GM21423 (cell line): ENCODE measurements around the gene ATP5PO.

ENCODE experiments used
- ATAC-seq: cut with Tn5 transposase; IDR thresholded peaks from one replicate; pipeline ENCODE4 v1.9.1; 2021; ENCODE audit warnings: mild to moderate bottlenecking, moderate library complexity; ENCODE audit not compliant: unreplicated experiment

Gene ATP5PO, protein sequence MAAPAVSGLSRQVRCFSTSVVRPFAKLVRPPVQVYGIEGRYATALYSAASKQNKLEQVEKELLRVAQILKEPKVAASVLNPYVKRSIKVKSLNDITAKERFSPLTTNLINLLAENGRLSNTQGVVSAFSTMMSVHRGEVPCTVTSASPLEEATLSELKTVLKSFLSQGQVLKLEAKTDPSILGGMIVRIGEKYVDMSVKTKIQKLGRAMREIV

DNA sequence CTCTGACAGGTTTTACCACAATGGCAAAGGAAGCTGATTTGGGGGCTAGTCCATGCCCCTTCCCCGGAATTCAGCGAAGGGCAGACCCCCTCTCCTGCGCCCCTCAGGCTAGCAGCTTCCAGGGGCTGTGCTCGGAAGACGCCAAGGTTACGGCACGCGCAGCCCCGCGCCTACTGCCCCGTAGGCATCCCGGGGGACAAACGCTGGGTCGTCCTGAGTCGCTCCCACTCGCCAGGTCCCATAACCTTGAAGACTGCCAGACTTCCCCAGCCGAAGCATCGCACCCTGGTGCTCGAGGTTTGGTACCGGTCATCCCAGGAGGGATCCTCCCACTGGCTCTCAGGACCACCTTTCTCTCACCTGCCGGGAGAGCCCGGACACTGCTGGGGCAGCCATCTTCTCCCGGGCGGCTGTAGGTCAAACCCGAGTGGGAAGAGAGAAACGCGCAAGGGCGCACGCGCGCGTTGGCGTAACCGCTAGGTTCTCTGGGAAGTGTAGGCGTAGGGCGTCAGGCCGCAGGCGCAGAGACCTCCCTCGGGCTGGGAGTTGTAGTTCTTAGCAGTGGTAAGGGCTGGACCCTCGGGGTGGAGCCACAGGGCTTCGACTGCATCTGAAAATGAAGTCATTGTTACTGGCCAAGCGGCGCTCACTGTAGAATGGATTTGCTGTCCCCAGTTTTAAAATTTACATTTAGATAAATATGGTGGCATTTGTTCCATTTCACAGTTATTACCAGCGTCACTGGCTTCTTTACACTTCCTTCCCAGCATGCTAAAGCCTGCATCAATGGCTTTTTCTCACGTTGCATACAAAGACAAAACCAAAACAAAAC, at the start of gene ATP5PO:
Gene ATP5PO, minus strand, starts transcription at position 437 of the 832 bp plus-strand sequence. Its CDS starts 41 bp downstream, at position 396.
- peak; percentile 100 for ATAC-seq

DNA sequence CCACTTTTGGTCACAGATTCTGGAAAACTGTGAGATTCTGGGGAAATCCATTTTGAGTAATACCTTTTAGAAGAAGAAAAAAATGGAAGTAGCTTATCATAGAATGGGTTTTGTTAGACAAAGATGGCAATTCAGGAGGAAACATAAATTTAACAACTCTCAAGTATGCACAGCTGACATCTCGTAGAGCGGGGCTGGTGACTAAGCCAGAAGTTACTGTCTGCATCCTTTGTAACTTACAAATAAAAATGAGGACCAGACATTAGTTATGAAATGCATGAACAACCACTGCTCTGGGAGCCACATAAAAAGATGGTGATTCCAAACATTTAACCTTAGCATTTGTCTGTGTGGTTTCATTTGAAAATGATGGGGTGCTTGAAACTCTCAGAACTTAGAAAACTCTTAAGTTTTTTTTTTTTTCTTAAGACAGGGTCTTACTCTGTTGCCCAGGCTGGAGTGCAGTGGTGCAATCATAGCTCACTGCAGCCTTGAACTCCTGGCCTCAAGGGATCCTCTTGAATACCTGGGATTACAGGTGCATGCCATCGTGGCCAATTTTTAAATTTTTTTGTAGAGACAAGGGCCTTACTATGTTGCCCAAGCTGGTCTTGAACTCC, 49.2 kb upstream of the ATP5PO start:
- no peak for ATAC-seq

DNA sequence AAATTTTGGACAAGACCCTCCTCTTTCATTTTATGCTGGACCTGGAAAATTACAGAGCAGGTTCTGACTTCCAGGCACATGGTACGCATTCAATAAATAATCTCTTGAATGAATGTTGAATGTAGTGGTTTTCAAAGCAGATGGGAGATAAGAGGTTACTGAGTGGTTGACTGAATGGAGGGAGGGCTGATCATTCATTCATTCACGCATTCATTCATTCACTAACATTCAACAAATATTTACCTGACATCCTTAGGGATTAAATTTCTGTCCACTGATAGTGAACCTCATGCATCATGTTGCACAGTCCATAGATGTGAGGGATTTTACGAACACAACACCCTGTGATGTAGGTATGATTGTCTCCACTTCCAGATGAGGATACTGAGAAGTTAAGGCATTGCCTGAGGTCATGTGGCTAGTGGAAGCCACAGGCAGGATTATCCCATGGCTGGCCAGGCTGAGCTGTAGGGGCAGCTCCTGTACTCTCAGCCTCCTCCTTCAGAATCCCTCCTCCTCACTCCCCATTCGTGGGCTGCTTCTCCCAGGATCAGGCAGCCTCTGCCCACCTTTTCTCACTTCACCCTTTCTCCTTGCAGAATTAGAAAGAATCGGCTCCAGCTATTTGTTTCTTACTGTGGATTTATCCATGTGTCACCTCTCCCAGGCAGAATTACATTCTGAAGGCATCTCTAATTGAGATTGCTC, 48.4 kb upstream of the ATP5PO start:
- no peak for ATAC-seq

DNA sequence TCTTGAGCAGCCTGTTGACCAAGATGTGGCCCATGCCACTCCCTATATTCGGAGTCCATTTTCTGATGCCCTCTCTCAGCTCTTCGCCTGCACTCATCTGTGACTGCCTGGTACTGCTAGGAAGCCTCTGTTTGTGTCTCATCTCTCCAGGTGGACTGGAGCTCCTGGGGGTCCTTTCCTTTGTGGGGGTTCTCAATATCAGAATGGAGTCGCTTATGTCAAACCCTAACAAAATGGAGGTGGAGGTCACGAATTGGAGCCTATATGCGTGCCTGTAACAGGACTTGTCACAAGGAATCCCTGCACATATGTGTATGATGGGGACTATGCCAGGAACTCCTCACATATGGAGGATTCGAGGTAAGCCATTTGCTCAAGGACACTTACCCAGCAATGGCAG, 46.7 kb upstream of the ATP5PO start:
- ATAC-seq = no peak

DNA sequence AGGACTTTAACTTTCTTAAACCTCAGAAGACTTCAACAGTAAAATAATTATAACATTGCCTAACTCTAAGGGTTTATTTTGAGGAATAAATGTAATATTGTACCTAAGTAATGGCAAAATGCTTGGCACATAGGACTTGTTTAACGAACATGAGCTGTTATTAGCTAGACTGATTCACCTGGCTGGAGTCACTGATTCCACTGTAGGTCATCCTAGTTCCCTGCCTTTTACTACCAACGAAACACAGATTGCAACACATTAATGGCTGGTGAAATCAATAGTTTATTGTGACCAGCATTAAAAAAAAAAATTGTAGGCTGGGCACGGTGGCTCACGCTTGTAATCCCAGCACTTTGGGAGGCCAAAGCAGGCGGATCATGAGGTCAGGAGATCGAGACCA, 45.5 kb upstream of the ATP5PO start:
- no peak for ATAC-seq

DNA sequence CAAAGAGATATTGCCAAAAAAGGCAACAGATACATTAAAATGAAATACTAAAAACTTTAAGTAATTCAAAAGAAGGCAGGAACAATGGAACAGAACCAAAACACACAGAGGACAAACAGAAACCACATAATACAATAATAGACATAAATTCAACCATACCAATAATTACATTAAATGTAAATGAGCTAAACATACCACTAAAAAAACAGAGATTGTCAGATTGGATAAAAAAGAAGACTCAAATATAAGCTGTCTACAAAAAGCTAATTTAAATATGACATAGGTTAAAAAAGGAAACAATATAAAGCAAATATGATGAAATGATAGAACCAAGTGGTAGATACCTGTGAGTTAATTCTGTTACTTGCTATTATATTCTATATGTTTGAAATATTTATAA, 44.1 kb upstream of the ATP5PO start:
- no peak for ATAC-seq

DNA sequence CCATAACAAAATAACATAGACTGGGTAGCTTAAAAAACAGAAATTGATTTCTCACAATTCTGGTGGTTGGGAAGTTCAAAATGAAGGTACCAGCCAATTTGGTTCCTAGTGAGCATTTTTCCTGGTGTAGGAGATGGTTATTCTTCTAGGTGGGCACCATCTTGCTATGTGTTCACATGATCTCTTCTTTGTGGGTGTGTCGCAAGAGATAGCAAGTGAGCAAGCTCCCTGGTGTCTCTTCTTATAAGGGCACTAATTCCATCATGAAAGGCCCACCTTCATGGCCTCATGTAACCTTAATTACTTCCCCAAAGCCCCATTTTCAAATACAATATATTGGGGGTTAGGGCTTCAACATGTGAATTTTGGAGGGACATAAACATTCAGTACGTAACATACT, 38.8 kb upstream of the ATP5PO start:
- no peak for ATAC-seq

DNA sequence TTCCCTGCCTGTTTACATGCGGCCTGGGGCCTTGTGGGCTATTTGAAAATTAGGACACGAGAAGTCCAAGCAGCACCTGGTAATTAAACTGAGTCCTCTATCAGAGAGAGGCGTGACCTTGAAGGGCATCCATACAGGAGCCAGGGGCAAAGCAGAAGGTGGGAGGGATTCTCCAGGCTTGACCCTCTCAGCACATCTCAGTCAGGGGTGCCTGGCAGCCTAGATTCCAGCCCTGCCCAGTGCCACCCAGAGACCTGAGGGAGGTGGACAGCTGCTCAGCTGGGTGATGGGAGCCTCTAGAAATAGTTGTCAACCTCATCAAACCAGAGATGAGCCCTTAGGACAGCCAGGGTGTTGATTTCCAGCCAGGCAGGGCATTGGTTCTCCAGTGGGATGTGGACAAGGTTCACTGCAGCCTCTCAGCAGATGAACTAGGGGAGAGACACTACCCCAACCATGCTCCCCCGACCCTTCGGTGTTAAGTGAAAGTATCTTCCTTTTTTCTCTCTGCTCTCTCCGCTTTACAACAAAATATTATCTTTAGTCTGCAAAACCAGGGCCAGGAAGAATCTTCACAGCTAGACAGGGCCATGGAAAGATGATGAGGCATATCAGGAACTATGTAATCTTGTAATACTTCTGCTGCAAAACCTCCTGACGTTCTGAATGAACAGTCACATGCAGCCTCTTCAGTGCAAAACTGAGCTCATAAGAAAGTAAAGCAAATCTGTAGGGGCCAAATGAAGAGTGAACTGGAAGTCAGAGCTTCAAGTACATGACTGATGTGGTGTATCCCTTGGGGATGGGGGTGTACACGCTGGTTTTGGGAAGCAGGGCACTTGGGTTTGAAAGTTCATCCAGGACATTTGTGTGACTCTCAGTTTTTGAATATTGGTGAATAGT, 35.9 kb upstream of the ATP5PO start:
- ATAC-seq = no peak

DNA sequence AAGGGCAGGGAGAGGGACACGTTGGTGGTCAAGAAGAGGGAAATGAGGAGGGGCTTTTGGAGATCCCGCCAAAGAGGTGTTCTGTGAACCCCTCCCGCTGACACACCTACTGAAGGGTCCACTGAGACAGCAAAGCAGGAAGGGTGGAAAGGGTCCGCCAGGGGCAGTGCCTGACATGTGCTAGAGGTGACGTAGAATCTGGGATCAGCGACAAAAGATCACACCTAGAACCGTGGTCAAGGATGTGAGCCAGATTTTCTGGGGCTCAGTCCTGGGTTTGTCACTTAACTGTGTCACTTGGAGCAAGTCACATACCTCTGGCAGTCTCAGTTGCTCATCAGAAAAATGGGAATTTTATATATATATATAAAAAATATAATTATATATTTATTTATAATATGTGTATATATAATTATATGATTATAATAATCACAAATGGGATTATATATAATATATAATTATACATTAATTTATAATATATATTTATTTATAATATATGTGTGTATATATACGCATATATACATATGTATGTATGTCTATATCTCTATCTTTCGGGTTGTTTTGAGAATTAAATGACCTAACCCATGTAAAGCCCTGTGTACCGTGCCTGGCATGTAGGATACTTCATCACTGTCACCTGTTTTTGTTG, 35.0 kb upstream of the ATP5PO start:
- ATAC-seq = no peak

DNA sequence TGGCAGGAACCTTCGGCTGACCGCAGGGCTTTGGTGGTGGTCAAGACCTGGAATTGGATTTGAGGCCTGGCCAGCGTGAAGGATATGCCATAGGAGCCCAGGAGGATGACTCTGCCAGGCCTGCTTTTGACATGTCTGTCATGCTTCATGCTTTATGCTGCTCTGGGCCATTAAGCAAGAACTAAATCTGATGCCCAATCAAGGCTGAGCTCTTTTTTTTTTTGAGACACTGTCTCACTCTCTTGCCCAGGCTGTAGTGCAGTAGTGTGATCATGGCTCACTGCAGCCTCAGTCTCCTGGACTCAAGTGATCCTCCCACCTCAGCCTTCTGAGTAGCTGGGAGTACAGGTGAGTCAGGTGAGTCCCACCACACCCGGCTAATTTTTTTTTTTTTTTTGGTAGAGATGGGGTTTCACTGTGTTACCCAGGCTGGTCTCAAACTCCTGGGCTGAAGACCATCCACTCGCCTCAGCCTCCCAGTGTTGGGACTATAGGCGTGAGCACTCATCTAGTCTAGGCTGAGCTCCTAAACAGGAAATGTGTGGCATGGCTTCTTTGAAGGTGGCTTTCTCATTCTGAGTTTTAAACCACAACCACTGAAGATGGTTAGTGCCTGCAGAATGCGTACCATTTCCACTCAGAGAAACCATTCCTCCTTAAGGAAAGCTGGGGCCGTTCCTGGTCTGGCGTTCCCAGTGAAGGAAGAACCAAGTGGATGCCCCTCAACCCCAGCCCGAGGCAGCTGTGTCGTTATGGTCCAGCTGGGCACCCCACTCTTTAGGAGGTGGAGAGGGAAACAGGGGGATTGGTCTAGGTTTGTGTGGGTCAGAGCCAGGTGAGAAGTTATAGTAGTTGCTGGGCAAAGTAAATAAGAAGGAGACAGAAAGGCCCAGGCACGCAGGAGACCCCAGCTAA, 34.2 kb upstream of the ATP5PO start:
- ATAC-seq = no peak

DNA sequence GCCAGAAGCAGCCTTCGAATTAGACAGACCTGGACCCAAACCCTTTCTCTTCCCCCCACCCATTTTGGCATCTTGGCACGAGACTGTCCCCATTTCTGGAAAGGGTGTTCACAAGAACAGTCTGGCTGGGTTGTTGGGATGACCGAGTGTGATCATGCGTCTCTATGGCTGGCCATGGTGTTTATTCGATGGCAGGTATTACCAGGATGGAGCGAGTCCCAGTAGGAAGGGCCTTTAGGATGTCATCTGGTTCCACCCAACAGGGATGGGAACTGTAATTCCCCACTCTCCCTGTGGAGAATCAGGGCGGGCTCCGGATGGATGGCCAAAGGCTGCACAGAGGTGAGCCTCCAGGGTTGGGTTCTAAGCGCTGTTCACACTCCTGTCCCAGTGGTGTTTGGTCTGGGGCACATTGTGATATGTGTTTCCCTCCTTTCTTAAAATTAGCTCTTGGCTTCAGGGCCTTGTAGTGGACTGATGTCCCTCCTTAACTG, 33.4 kb upstream of the ATP5PO start:
- ATAC-seq = no peak

DNA sequence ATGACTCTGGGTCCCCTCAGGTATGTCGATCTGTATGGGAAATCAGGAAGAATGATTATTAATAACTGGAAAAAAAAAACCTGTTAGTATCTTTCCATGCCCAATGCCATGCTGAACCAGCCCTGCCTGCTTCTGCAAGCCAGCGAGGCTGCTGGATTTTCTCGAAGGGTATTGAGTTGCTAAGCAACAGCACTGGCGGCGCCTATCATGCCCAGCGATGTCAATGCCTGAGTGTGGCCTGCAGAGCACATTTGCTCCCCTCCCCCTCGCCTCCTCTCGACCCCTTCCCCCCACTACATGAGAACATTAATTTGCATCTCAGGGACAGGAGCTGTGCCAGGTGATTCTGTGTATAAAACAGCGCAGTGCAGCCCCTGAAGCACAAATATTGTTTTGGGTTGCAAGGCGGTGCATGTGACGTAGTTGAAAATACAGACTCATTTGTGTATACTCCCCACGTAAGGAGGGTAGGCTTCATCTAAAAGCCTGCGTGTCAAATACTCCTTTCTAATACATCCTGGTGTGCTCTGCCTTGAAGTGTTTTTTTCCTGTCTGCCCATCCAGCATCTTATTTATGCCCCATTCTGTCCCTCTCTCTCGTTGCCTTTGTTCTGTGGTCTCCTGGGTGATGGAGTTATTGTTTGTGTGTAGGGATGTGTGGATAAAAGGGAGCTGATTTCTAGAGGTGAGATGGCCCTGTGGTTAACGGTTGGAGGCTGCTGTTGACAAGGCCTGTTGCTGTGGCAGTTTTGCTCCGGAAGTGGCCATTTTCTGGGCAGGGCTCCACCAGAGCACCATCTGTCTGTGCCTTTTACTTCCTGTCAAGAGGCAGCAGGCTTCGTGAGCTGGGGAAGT, 32.7 kb upstream of the ATP5PO start:
- ATAC-seq = peak; percentile 55

DNA sequence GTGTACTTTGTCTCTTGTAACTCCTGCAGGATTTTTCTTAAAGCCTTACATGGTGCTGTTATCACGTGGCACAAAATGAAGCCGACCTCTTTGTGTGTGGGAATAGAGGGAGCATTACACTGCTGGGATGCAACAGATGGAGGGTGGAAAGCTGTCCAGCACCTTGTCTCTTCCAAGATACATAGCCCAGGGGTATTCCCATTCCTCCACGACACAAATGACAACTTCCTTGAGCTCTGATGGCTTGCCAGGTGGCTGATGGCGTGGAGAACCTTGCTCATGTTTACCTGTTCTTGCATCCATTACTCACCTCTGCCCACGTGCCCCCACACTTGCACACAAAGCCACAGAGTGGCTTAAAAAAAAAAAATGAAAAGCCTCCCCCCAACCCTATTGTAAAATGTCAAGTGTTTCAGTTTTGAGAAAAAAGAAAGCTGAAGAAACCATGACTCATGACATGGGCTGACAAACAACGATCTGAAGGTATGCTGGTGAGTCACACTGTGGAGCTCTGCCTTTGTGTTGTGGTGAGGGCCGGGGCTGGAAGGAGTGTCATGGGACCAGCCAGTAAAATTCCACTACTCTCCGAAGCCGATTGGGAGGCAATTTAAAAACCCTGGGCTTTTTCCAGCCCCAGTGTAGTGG, 32.0 kb upstream of the ATP5PO start:
- peak; percentile 55 for ATAC-seq

DNA sequence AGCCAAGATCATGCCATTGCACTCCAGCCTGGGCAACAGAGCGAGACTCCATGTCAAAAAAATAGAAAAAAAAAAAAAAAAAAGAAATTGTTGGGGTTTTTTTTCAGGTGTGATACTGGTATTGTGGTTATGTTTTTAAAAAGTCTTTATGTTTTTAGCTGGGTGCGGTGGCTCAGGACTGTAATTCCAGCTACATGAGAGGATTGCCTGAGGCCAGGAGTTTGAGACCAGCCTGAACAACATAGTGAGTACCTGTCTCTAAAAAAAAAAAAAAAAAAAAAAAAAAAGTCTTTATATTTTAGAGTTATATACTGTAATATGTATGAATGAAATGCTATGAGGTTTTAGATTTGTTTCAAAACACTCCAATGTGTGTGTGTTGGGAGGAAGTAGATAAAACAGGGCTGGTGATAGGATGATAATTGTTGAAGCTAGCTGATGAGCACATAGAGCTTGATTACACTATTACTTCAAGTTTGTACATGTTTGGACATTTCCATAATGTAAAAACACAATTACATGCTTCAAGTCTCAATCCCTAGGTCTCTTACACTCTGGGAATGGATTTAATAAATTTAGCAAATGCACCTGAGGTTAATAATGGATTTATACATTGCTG, 30.2 kb upstream of the ATP5PO start:
- ATAC-seq = no peak

DNA sequence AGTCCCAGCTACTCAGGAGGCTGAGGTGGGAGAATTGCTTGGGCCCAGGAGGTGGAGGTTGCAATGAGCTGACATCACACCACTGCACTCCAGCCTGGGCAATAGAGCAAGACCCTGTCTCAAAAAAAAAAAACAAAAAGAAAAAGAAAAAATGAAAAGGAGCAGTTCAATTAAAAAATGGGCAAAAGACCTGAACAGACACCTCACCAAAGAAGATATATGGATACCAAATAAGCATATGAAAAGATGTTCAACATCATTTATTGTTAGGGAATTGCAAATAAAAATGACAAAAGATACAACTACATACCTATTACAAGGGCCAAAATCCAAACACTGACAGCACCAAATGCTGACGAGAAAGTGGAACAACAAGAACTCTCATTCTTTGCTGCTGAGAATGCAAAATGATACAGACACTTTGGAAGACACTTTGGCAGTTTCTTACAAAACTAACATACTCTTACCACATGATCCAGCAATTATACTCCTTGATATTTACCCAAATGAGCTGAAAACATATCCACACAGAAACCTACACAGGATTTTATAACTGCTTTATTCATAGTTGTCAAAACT, 28.7 kb upstream of the ATP5PO start:
- ATAC-seq = no peak

DNA sequence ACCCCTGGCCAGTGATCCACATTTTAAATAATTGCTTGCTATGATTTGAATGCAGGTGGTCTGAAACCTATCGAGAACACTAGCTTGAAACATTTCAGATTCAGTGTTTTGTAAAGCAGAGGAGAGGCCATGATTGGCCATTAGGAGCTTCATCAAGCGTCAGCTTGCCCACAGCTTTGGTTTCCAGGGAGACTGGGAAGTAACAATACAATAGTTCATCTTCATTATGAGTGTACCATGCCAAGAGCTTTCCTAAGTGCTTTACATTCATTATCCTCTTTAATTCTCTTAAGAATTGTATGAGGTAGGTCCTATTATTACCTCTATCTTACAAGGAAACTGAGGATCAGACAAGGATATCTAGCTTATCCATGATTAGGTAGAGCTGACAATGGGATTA, 27.7 kb upstream of the ATP5PO start:
- ATAC-seq = no peak
